Omental fat pad (tissue), 4 donors: ENCODE results near the gene UPF3B. TPM values are rescaled to one million over a fixed set of nuclear protein-coding genes. Genes with fewer than 3 reads are reported as not detected.

ENCODE experiments used
- ATAC-seq: fragments of 150-250 bp; one replicate; pipeline ENCODE4 v1.9.1; 2016; ENCODE audit warnings: mild to moderate bottlenecking, moderate library complexity; ENCODE audit not compliant: low FRiP score
- DNase-seq: peaks from one replicate; pipeline ENCODE4 v3.0.0-alpha.2; 2019; ENCODE audit warnings: low spot score
- total RNA-seq, 4 donors: library from RNA; depleted of rRNA; stranded (reverse); fragments of >200 nt; gene quantifications; one replicate each; pipeline ENCODE4 v1.1.0, GENCODE V29; 2016
- TF ChIP-seq, protein P1 (sequence below), 3 donors: fragments of 450-650 bp; IDR thresholded peaks; one replicate each; pipeline ENCODE4 v1.5.1; 2016 to 2017; ENCODE audit warnings: antibody characterized with exemption in 3 of 3, mild to moderate bottlenecking in 3 of 3, moderate library complexity in 2 of 3

UPF3B gene
- total RNA-seq, 4 donors from 2014 or later, result 3.4 to 4.4 (median 4.0) TPM

DNA sequence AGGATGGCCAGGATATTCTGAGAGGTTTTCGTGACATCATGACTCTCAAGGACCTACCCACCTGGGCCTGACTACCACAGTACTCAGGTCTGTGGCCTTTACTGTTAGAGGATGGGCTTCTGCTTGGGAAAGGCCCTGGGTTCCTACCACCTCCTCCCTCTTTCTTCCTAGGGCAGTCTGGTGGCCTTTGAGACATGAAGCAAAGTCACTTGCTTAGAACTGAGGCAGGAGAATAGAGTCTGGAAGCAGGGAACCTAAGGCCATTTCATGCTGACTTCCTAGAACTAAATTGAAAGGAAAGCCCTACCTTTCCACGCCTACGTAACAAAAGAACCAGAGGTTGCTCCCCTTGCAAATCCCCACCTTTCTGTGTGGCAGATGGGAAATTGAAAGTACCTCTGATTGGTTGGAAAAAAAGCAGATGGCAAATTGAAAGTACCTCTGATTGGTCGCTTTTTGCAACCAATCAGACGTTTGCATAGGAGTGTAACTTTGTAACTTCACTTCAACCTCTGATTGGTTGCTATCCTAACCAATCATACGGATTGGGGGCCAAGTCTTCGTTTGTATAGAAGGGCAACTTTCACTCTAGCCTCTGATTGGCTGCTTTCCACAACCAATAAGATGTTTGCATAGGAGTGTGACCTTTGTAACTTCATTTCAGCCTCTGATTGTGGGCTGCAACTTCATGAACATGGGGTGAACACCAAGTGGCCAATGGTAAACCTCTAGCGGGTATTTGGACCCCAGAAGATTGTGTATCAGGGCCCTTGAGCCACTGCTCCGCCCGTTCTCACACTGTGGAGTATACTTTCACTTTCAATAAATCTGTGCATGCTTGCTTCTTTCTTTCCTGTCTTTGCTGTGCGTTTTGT lies 33.0 kb upstream of the UPF3B start:
- DNase-seq (no peak), ATAC-seq (no peak)
- TF ChIP-seq, protein P1, sequence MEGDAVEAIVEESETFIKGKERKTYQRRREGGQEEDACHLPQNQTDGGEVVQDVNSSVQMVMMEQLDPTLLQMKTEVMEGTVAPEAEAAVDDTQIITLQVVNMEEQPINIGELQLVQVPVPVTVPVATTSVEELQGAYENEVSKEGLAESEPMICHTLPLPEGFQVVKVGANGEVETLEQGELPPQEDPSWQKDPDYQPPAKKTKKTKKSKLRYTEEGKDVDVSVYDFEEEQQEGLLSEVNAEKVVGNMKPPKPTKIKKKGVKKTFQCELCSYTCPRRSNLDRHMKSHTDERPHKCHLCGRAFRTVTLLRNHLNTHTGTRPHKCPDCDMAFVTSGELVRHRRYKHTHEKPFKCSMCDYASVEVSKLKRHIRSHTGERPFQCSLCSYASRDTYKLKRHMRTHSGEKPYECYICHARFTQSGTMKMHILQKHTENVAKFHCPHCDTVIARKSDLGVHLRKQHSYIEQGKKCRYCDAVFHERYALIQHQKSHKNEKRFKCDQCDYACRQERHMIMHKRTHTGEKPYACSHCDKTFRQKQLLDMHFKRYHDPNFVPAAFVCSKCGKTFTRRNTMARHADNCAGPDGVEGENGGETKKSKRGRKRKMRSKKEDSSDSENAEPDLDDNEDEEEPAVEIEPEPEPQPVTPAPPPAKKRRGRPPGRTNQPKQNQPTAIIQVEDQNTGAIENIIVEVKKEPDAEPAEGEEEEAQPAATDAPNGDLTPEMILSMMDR (IDR thresholded peaks at IDR 0.05), result no peak

- no peak for ATAC-seq
- no peak for DNase-seq
- TF ChIP-seq, protein P1 (IDR thresholded peaks at IDR 0.05), result no peak
These were observed 28.0 kb upstream of the UPF3B start for GRCh38 chrX:119880552-119881437.

- no peak for ATAC-seq
- TF ChIP-seq, protein P1 (IDR thresholded peaks at IDR 0.05), result no peak
- DNase-seq, result no peak
These were observed 27.3 kb upstream of the UPF3B start for GRCh38 chrX:119880076-119880475.

DNA sequence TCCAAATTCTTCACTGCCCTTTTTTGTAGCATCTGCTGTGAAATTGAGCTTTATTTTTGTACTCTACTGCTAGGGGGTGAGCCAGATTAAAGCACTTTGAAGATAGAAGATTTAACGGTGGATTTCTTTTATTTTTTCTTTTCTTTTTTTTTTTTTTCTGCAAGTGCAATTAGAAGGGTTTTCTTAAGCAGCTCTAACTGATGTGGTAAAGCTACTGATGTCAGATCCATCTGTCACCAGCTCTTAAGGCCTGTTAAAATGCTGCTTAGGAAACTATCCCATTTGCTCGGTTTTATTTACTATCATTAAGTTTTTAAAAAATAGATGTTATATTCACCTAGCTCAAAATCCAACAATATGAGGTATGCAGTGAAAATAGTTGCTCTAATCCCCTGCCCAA lies 26.0 kb upstream of the UPF3B start:
- DNase-seq, result no peak
- no peak for ATAC-seq

DNA sequence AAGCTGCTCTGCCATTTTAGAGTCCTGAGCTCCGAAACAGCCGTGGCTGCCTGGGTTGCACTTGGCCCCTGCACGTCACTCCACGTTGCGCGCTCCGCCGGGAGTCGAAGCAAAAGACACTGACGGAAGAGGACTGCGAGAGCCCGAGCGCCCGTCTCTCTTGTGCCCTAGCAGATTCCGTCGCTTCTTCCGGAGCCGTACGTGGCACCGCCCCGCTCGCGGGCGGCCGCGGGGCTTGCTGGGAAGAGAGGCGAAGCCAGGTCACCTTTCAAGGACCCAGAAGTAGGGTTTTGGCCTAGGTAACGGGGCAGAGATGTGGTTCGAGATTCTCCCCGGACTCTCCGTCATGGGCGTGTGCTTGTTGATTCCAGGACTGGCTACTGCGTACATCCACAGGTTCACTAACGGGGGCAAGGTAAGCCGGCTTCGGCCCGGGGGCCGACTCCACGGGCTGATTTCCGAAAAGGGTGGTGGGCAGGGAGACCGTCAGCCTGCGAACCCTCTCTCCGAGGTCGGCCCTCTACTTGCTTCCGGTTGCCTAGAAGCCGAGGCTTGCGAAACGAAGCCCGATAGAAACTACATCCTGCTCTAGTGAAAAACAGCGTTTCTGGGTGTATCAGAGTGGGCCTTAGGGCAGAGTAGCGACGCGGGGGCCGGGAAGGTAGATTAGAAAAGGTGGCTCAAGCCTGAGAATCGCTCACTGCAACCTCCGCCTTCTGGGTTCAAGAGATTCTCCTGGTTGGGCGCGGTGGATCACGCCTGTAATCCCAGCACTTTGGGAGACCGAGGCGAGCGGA lies 19.0 kb upstream of the UPF3B start, which contains the start of the genes NDUFA1 and RNF113A:
NDUFA1 (plus strand) TSS at position 234 of the 797 bp plus-strand sequence; CDS start at position 314, 80 bp downstream.
RNF113A (minus strand) TSS at position 135 of the 797 bp plus-strand sequence; CDS start at position 15, 120 bp downstream.
- peak; percentile 94 for ATAC-seq
- TF ChIP-seq, protein P1 (IDR thresholded peaks at IDR 0.05), result no peak
- peak; percentile 26 for DNase-seq

More for the DNA sequence above, 26.0 kb upstream of the UPF3B start:
- TF ChIP-seq, protein P1 (IDR thresholded peaks at IDR 0.05), result no peak

DNA sequence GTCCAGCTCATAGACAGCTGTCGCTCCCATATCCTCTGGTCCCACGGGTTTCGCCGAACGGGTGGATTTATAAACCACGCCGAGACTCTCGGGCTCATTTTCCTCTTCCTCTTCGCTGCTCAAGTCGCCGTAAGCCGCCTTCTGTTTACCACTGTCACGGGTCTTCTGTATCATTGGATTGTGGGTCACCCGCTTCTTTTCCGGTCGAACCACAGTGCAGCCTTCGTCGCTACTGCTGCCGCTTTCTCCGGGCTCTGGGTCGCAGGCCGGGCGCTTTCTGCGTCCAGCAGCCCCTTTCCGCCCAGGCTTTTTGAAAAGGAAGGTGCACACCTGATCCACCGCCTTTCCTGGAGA lies 18.5 kb upstream of the UPF3B start:
- TF ChIP-seq, protein P1 (IDR thresholded peaks at IDR 0.05), result no peak
- ATAC-seq (peak; percentile 31), DNase-seq (no peak)
